Tibial nerve (tissue), 4 donors: ENCODE measurements around the gene CHD9NB. TPM values are rescaled to one million over a fixed set of nuclear protein-coding genes. Genes with fewer than 3 reads are reported as not detected.
A peak's percentile ranks its signal among the peaks of the same experiment; 100 is the strongest.

Experiments used
- DNase-seq, 2 donors: peaks; one replicate each; pipeline ENCODE4 v3.0.0-alpha.2; 2019; ENCODE audit warnings: low spot score in 2 of 2
- H3K27ac ChIP-seq, 4 donors: fragments of 200-600 bp; sonication (generic) in 3 of 4; one replicate each; pipeline ENCODE4 v1.5.1; 2017 to 2019; ENCODE audit warnings: mild to moderate bottlenecking in 1 of 4
- H3K27me3 ChIP-seq, 2 donors: fragments of 200-600 bp; sonication (generic) in 1 of 2; one replicate each; pipeline versions ENCODE4 v1.5.1 to v1.6.0; 2017 to 2019
- H3K36me3 ChIP-seq, 3 donors: fragments of 200-600 bp; sonication (generic); one replicate each; pipeline ENCODE4 v1.5.1; 2018 to 2019
- H3K4me1 ChIP-seq, 4 donors: fragments of 200-600 bp; sonication (generic) in 3 of 4; one replicate each; pipeline ENCODE4 v1.5.1; 2017 to 2019
- H3K4me3 ChIP-seq, 4 donors: fragments of 200-600 bp; sonication (generic) in 3 of 4; one replicate each; pipeline ENCODE4 v1.5.1; 2017 to 2019; ENCODE audit warnings: mild to moderate bottlenecking in 1 of 4, moderate library complexity in 1 of 4
- H3K9me3 ChIP-seq, 4 donors: fragments of 200-600 bp; sonication (generic) in 3 of 4; one replicate each; pipeline ENCODE4 v1.5.1; 2017 to 2019
- EP300 ChIP-seq, 2 donors: sonication (generic); formaldehyde crosslinking; IDR thresholded peaks; one replicate each; pipeline ENCODE4 v1.6.1; 2017; ENCODE audit warnings: antibody characterized with exemption in 2 of 2, mild to moderate bottlenecking in 1 of 2
- POLR2A ChIP-seq, 2 donors: fragments of 450-650 bp; IDR thresholded peaks; one replicate each; pipeline ENCODE4 v1.6.1; 2017; ENCODE audit warnings: antibody characterized with exemption in 2 of 2, mild to moderate bottlenecking in 2 of 2, moderate library complexity in 2 of 2
- WGBS, 2 donors: methylation state at CpG; one replicate each; pipeline ENCODE4 v1.1.5; 2018; 5-methylcytosine and 5-hydroxymethylcytosine counted together
- total RNA-seq, 4 donors: library from RNA; depleted of rRNA; stranded (reverse); fragments of >200 nt; gene quantifications; one replicate each; pipeline ENCODE4 v1.1.0, GENCODE V29; 2016
- TF ChIP-seq, protein P1 (sequence below), 5 experiments: fragments of 200-600 bp in 3 of 5; fragments of 450-650 bp in 2 of 5; sonication (generic) in 3 of 5; IDR thresholded peaks; one replicate each; pipeline ENCODE4 v1.5.1; 2016 to 2019; ENCODE audit warnings: antibody characterized with exemption in 5 of 5, mild to moderate bottlenecking in 3 of 5, moderate library complexity in 2 of 5

CHD9NB gene
- total RNA-seq, 4 donors from 2014 or later: 5.1 to 16.4 (median 9.3) TPM

DNA sequence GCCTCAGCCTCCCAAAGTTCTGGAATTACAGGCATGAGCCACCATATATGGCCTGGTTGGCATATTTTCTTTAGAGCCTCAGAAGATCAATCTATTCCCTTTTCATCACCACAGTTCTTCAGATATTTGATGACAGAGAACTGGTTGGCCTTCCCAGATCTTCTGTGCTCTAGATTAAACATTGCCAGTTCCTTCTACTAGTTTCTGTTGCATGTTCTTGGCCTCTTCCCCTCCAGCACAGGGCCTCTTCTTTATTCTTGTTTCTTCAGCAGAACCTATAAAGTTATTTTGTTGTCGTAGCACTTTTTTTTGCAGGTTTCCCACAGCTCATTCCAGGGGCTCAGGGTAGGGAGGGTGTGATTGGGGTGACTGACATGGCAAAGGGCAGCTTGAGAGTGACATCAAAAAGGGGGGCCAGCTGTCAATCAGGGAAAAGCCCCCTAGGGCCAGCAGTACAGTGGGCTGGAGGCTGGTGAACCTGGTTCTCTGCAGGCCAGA, 11.4 kb upstream of the CHD9NB start:
- 74 to 77% methylated on average over 1 of the region's 1 CpG for WGBS, 2 donors
- DNase-seq: no peak
- Histone ChIP-seq H3K36me3 (peaks cover 0 to 5% (median 0%) of the 10 kb centered on the region in 3 donors), H3K27me3 (no peaks in the 10 kb centered on the region), H3K4me1 (peaks cover 0 to 44% (median 15%) of the 10 kb centered on the region in 4 donors), H3K27ac (no peak overlapping the region), H3K4me3 (no peak overlapping the region), H3K9me3 (no peaks in the 10 kb centered on the region)
- TF ChIP-seq EP300 (IDR thresholded peaks at IDR 0.05): no peak
- TF ChIP-seq, protein P1, sequence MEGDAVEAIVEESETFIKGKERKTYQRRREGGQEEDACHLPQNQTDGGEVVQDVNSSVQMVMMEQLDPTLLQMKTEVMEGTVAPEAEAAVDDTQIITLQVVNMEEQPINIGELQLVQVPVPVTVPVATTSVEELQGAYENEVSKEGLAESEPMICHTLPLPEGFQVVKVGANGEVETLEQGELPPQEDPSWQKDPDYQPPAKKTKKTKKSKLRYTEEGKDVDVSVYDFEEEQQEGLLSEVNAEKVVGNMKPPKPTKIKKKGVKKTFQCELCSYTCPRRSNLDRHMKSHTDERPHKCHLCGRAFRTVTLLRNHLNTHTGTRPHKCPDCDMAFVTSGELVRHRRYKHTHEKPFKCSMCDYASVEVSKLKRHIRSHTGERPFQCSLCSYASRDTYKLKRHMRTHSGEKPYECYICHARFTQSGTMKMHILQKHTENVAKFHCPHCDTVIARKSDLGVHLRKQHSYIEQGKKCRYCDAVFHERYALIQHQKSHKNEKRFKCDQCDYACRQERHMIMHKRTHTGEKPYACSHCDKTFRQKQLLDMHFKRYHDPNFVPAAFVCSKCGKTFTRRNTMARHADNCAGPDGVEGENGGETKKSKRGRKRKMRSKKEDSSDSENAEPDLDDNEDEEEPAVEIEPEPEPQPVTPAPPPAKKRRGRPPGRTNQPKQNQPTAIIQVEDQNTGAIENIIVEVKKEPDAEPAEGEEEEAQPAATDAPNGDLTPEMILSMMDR (IDR thresholded peaks at IDR 0.05): no peak
- TF ChIP-seq POLR2A (IDR thresholded peaks at IDR 0.05): no peak

DNA sequence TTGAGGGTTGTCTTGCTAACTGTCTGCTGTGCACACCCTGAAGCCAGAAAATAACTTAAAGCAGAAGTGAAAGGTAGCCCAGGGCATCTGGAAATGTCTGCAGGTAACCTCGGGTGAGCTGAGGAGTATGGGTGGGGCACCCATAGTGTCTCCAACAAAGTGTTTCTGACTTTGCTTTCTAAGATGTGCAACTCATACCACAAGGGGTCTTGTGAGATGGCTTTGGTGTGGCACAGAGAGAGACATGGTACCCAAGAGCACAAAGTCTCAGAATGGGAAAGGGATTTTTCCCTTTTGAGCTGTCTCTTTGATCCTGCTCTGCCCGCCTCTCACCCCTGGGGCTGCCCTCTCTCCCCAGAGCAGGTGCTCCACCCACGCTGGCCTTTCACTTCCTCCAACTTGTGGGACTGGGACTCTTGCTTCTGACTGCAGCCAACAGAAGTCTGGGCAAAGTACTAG, 9.0 kb upstream of the CHD9NB start:
- H3K27me3 ChIP-seq: no peaks in the 10 kb centered on the region
- 40 to 53% methylated on average over 3 of the region's 3 CpGs for WGBS, 2 donors
- H3K9me3 ChIP-seq: no peaks in the 10 kb centered on the region
- H3K36me3 ChIP-seq: no peaks in the 10 kb centered on the region
- TF ChIP-seq EP300 (IDR thresholded peaks at IDR 0.05) (no peak), POLR2A (IDR thresholded peaks at IDR 0.05) (no peak)
- TF ChIP-seq, protein P1 (IDR thresholded peaks at IDR 0.05): no peak
- no peak for DNase-seq
- no peak overlapping the region for H3K4me3 ChIP-seq
- peaks cover 0 to 65% (median 26%) of the 10 kb centered on the region in 4 donors for H3K4me1 ChIP-seq
- peak overlapping the region in 2 of 4 donors; percentile 27 to 53 for H3K27ac ChIP-seq

DNA sequence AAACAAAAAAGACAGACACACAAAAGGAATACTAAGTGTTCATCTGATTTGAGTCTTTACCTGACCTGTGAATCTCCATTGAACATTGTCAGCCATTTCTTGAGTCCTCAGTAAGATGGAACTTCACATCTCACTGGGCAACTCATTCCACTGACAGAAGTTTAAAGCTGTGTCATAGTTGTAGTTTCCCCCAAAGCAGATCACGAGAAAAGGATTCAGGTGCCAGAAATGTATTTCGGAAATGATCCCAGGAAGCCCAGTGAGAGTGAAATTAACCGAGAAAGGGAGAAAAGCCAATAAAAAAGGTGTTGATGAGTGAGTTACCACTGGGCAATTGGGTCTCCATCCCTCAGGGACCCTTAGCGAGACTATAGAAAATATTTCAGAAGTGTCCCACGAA, 8.6 kb upstream of the CHD9NB start:
- Histone ChIP-seq H3K27ac (peak overlapping the region in 1 of 4 donors; percentile 27), H3K4me1 (peaks cover 0 to 67% (median 31%) of the 10 kb centered on the region in 4 donors), H3K9me3 (no peaks in the 10 kb centered on the region), H3K27me3 (no peaks in the 10 kb centered on the region), H3K4me3 (no peak overlapping the region), H3K36me3 (no peaks in the 10 kb centered on the region)
- DNase-seq: no peak
- WGBS, 2 donors: 88 to 89% methylated on average over 5 of the region's 5 CpGs
- TF ChIP-seq, protein P1 (IDR thresholded peaks at IDR 0.05): no peak
- TF ChIP-seq EP300 (IDR thresholded peaks at IDR 0.05) (no peak), POLR2A (IDR thresholded peaks at IDR 0.05) (no peak)

DNA sequence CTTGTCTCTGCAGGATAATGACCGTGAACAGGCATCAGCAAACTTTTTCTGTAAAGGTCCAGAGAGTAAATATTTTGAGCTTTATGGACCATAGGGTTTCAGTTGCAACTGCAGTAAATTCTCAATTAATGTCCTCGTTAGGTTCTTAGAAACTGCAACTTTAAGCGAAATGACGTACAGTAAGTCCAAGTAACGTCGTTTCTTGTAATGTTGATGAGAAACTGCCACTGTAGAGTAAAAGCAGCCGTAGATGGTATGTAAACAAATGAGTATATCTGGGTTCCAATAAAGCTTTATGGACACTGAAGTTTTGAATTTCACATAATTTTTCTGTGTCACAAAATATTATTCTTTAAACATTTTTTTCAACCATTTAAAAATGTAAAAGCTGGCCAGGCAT, 7.0 kb upstream of the CHD9NB start:
- no peak overlapping the region for H3K4me3 ChIP-seq
- H3K36me3 ChIP-seq: no peaks in the 10 kb centered on the region
- no peak overlapping the region for H3K27ac ChIP-seq
- TF ChIP-seq, protein P1 (IDR thresholded peaks at IDR 0.05): no peak
- TF ChIP-seq POLR2A (IDR thresholded peaks at IDR 0.05): no peak
- no peak for TF ChIP-seq EP300 (IDR thresholded peaks at IDR 0.05)
- 93 to 95% methylated on average over 7 of the region's 7 CpGs for WGBS, 2 donors
- no peaks in the 10 kb centered on the region for H3K9me3 ChIP-seq
- DNase-seq: no peak
- no peaks in the 10 kb centered on the region for H3K27me3 ChIP-seq
- peaks cover 0 to 58% (median 27%) of the 10 kb centered on the region in 4 donors for H3K4me1 ChIP-seq

DNA sequence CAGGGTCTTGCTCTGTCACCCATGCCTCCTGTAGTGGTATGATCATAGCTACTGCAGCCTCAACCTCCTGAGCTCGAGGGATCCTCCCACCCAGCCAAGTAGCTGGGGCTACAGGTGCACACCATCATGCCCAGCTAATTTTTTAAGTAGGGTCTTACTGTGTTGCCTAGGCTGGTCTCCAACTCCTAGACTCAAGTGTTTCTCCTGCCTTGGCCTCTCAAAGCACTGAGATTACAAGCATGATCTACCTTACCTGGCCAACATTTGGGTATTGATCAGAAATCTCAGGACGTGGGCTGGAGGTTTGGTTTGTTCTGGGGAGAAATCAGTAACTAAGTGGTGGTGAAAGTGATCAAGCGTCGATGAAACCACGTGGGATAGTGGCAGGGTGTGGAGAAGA, 6.2 kb upstream of the CHD9NB start:
- no peaks in the 10 kb centered on the region for H3K9me3 ChIP-seq
- no peaks in the 10 kb centered on the region for H3K36me3 ChIP-seq
- DNase-seq: no peak
- TF ChIP-seq EP300 (IDR thresholded peaks at IDR 0.05): no peak
- TF ChIP-seq POLR2A (IDR thresholded peaks at IDR 0.05): no peak
- TF ChIP-seq, protein P1 (IDR thresholded peaks at IDR 0.05): no peak
- peak overlapping the region in 2 of 4 donors; percentile 10 to 19 for H3K27ac ChIP-seq
- H3K4me1 ChIP-seq: peaks cover 0 to 62% (median 27%) of the 10 kb centered on the region in 4 donors
- no peaks in the 10 kb centered on the region for H3K27me3 ChIP-seq
- no peak overlapping the region for H3K4me3 ChIP-seq
- 91 to 92% methylated on average over 5 of the region's 5 CpGs for WGBS, 2 donors
